ENCODE measurements around the gene MLH1. TPM values are rescaled to one million over a fixed set of nuclear protein-coding genes. Genes with fewer than 3 reads are reported as not detected.
A peak's percentile ranks its signal among the peaks of the same experiment; 100 is the strongest.

Gene MLH1
- total RNA-seq, 1 experiment from 2014 or later = 74.1 TPM

- no peak for DNase-seq (ENCODE audit: low read depth)
Observed at GRCh38 chr3:37092484-37092883, 99.2 kb downstream of the MLH1 start.

- no peak for DNase-seq (ENCODE audit: low read depth)
Observed at GRCh38 chr3:37093481-37093880, 100.2 kb downstream of the MLH1 start.

GRCh38 chr3:37094636-37095035 is 101.3 kb downstream of the MLH1 start:
- no peak for DNase-seq (ENCODE audit: low read depth)

GRCh38 chr3:37096288-37096687 is 103.0 kb downstream of the MLH1 start:
- peak; percentile 67 for DNase-seq (ENCODE audit: low read depth)

GRCh38 chr3:37096975-37097374 is 103.7 kb downstream of the MLH1 start:
- DNase-seq (ENCODE audit: low read depth) = peak; percentile 17

- DNase-seq (ENCODE audit: low read depth) = no peak
Observed at GRCh38 chr3:37097776-37098175, 104.5 kb downstream of the MLH1 start.

- DNase-seq (ENCODE audit: low read depth) = no peak
Observed at GRCh38 chr3:37098884-37099283, 105.6 kb downstream of the MLH1 start.

GRCh38 chr3:37099469-37099868 is 106.2 kb downstream of the MLH1 start:
- no peak for DNase-seq (ENCODE audit: low read depth)

GRCh38 chr3:37100411-37100810 is 107.1 kb downstream of the MLH1 start:
- DNase-seq (ENCODE audit: low read depth) = no peak

Other genes with a start within 250 kb of the MLH1 start
- gene DCLK3, start 229.0 kb upstream of the MLH1 start, total RNA-seq (2014; rRNA removed; shearing (Covaris generic)) = not detected in 2 replicates
- 14.0 and 15.3 TPM in 2 replicates for gene TRANK1, start 48.5 kb upstream of the MLH1 start, total RNA-seq (2014; rRNA removed; shearing (Covaris generic))
- gene EPM2AIP1, start 387 bp upstream of the MLH1 start, total RNA-seq (2014; rRNA removed; shearing (Covaris generic)) = 7.8 and 10.1 TPM in 2 replicates
- gene LRRFIP2, start 181.1 kb downstream of the MLH1 start, total RNA-seq (2014; rRNA removed; shearing (Covaris generic)) = 77.5 and 99.9 TPM in 2 replicates
- 42.7 and 52.5 TPM in 2 replicates for gene GOLGA4, start 249.8 kb downstream of the MLH1 start, total RNA-seq (2014; rRNA removed; shearing (Covaris generic))

Measured in RPMI7951 (cell line).